Type B pancreatic cell (in vitro differentiated cells): ENCODE data around the gene ZNF222. TPM values are rescaled to one million over a fixed set of nuclear protein-coding genes. Genes with fewer than 3 reads are reported as not detected.
A peak's percentile ranks its signal among the peaks of the same experiment; 100 is the strongest.

Experiments used
- DNase-seq: peaks from one replicate; pipeline ENCODE4 v3.0.0; 2021; ENCODE audit warnings: mixed read lengths; ENCODE audit not compliant: unreplicated experiment; ENCODE audit errors: extremely low spot score
- H3K27ac Mint-ChIP-seq: 2 replicates; pipeline ENCODE4 v1.8.0; 2021; ENCODE audit warnings: mild to moderate bottlenecking, mixed read lengths
- H3K27me3 Mint-ChIP-seq: 2 replicates; pipeline ENCODE4 v1.8.0; 2021; ENCODE audit warnings: mixed read lengths
- H3K36me3 Mint-ChIP-seq: 2 replicates; pipeline ENCODE4 v1.8.0; 2021; ENCODE audit warnings: mixed read lengths
- H3K4me1 Mint-ChIP-seq: one replicate; pipeline ENCODE4 v1.8.0; 2021; ENCODE audit warnings: mixed read lengths; ENCODE audit not compliant: unreplicated experiment
- H3K4me3 Mint-ChIP-seq: 2 replicates; pipeline ENCODE4 v1.8.0; 2021; ENCODE audit warnings: mild to moderate bottlenecking, mixed read lengths
- H3K9me3 Mint-ChIP-seq: 2 replicates; pipeline ENCODE4 v1.8.0; 2021; ENCODE audit warnings: mixed read lengths
- total RNA-seq: library from RNA; stranded (reverse); gene quantifications from 2 replicates; pipeline ENCODE4 v1.2.1, GENCODE V29; 2021; ENCODE audit warnings: low replicate concordance
- TF ChIP-seq, protein P1 (sequence below): fragments of 200-600 bp; sonication (generic); conservative IDR thresholded peaks from 2 replicates; pipeline ENCODE4 v1.5.0; 2021; ENCODE audit warnings: antibody characterized with exemption, mild to moderate bottlenecking

Gene ZNF222
- total RNA-seq, 1 donor from 2014 or later = 7.9 TPM

DNA sequence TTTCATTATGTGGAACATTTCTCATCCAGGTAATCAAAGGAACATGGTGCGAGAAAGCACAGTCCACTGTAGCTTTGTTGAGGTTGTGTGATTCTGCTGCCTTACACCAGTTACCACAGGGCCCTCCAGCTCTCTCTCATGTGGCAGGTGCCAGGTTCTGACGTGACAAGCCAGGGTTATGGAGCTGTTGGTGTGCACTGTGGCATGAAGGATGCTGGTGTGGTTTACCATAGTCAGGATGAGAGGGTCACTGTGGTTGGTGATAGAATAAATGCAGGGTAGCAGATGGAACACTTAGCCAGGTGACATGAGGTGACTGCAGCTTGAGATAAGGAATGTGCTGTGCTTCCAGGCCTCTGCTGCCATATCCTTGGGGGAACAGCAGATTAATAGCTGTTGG lies 34.0 kb downstream of the ZNF222 start:
- Mint-ChIP-seq H3K27me3 (no peaks in the 10 kb centered on the region), H3K36me3 (peaks cover 62% of the 10 kb centered on the region)

DNA sequence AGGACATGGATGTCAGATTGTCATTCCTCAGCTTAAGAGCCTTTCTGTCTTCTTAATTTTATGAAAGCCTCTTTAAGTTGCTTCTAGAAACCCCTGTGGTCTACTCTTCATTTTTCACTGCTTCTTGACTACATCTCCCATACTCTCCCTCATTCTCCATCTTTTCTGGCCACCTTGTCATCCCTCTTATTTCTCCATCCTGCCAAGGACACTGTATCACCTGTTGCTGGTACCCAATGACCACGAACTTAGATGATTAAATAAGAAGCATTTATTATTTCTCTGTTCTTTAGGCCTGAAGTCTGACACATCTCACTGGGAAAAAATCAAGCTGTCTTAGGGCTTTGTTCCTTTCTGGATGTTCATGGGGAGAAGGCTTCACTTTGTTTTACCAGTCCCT lies 35.9 kb downstream of the ZNF222 start:
- H3K4me3 Mint-ChIP-seq = no peak overlapping the region

More for the DNA sequence above, 34.0 kb downstream of the ZNF222 start:
- Mint-ChIP-seq H3K4me1 (no peaks in the 10 kb centered on the region), H3K9me3 (no peaks in the 10 kb centered on the region), H3K27ac (no peak overlapping the region), H3K4me3 (no peak overlapping the region)
- no peak for DNase-seq
- TF ChIP-seq, protein P1, sequence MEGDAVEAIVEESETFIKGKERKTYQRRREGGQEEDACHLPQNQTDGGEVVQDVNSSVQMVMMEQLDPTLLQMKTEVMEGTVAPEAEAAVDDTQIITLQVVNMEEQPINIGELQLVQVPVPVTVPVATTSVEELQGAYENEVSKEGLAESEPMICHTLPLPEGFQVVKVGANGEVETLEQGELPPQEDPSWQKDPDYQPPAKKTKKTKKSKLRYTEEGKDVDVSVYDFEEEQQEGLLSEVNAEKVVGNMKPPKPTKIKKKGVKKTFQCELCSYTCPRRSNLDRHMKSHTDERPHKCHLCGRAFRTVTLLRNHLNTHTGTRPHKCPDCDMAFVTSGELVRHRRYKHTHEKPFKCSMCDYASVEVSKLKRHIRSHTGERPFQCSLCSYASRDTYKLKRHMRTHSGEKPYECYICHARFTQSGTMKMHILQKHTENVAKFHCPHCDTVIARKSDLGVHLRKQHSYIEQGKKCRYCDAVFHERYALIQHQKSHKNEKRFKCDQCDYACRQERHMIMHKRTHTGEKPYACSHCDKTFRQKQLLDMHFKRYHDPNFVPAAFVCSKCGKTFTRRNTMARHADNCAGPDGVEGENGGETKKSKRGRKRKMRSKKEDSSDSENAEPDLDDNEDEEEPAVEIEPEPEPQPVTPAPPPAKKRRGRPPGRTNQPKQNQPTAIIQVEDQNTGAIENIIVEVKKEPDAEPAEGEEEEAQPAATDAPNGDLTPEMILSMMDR = no peak

GRCh38 chr19:44066305-44066704 lies 41.1 kb downstream of the ZNF222 start:
- Mint-ChIP-seq H3K4me1 (peaks cover 1% of the 10 kb centered on the region), H3K9me3 (peaks cover 38% of the 10 kb centered on the region), H3K27ac (no peak overlapping the region), H3K4me3 (no peak overlapping the region), H3K36me3 (peaks cover 67% of the 10 kb centered on the region), H3K27me3 (no peaks in the 10 kb centered on the region)
- TF ChIP-seq, protein P1 = no peak
- no peak for DNase-seq

More for the DNA sequence above, 35.9 kb downstream of the ZNF222 start:
- Mint-ChIP-seq H3K27ac (no peak overlapping the region), H3K36me3 (peaks cover 60% of the 10 kb centered on the region), H3K4me1 (no peaks in the 10 kb centered on the region), H3K9me3 (peaks cover 8% of the 10 kb centered on the region), H3K27me3 (no peaks in the 10 kb centered on the region)
- TF ChIP-seq, protein P1 = no peak
- no peak for DNase-seq

DNA sequence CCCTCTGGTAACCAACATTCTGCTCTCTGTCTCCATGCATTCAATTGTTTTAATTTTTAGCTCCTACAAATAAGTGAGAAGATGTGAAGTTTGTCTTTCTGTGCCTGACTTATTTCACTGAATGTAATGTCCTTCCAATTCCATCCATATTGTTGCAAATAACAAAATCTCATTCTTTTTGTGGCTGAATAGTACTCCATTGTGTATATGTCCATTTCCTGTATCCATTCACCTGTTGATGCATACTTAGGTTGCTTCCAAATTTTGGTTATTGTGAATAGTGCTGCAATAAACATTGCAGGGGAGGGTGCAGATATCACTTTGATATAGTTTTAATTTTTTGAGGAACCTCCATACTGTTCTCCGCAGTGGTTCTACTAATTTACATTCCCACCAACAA lies 44.2 kb downstream of the ZNF222 start:
- Mint-ChIP-seq H3K36me3 (peaks cover 53% of the 10 kb centered on the region), H3K27ac (no peak overlapping the region), H3K27me3 (no peaks in the 10 kb centered on the region), H3K4me3 (no peak overlapping the region), H3K9me3 (peaks cover 42% of the 10 kb centered on the region), H3K4me1 (peaks cover 18% of the 10 kb centered on the region)
- TF ChIP-seq, protein P1 = no peak
- no peak for DNase-seq

DNA sequence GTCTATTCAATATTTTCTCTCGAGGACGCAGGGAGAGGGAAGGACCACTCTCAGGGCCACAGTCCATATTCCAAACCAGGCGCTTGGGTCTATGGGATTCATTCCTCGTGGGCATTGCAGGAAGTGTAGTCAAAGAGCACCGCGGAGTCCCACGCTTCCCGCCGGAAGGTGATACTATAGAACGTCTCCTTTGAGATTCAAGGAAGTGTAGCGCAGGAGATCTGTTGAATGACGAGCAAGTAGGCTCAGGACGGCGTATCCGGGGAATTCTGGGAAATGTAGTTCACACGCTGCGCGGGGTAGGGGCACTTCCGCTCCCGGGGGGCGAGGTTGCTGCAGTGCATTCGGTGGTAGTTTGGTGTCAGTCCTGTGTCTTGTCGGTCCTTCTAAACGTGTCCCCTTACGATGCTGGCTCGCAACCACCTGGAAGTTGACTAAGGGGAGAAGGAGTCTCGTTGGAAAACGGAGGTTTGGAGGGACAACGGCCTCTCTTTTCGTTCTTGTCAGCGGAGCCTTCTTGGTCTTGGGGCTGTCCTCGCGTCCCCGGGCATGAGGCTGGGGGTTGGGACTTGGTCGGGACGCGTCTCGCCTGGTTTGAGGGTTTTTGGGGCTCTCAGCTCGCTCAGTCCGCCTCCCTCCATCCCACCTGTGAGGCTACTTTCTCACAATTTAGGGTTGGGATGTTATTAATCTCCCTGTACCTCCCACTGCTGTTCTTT lies 46.8 kb downstream of the ZNF222 start, which contains the start of gene ZNF284:
TSS of gene ZNF284 (plus strand) at position 336 of the 719 bp plus-strand sequence. CDS start 4,231 bp downstream, outside the sequence.
- peak within 1 kb of the TSS; percentile 97 for H3K27ac Mint-ChIP-seq
- peak within 1 kb of the TSS; percentile 97 for H3K4me3 Mint-ChIP-seq

More for the DNA sequence above, 46.8 kb downstream of the ZNF222 start, which contains the start of gene ZNF284:
- no peaks in the 10 kb centered on the region for H3K27me3 Mint-ChIP-seq
- DNase-seq = peak; percentile 85
- peaks cover 18% of the 10 kb centered on the region for H3K4me1 Mint-ChIP-seq
- peaks cover 43% of the 10 kb centered on the region for H3K36me3 Mint-ChIP-seq
- TF ChIP-seq, protein P1 = no peak
- H3K9me3 Mint-ChIP-seq = peaks cover 26% of the 10 kb centered on the region
